Measurements from ENCODE around the gene TTC23.
A peak's percentile ranks its signal among the peaks of the same experiment; 100 is the strongest.

The TTC23 gene

GRCh38 chr15:99265541-99266070 is 16.2 kb upstream of the TTC23 start:
- H3K4me3 ChIP-seq (ENCODE audit: control insufficient read depth, low read depth, low read length), result no peak overlapping the region
- no peak for DNase-seq (ENCODE audit: low read depth)
- TF ChIP-seq CTCF (IDR thresholded peaks at IDR 0.05; ENCODE audit: control insufficient read depth, insufficient read depth, low read depth, low read length, missing control alignments), result no peak

GRCh38 chr15:99264125-99264524 is 14.7 kb upstream of the TTC23 start:
- no peak overlapping the region for H3K4me3 ChIP-seq (ENCODE audit: control insufficient read depth, low read depth, low read length)
- no peak for TF ChIP-seq CTCF (IDR thresholded peaks at IDR 0.05; ENCODE audit: control insufficient read depth, insufficient read depth, low read depth, low read length, missing control alignments)
- no peak for DNase-seq (ENCODE audit: low read depth)

GRCh38 chr15:99257107-99257750 is 7.8 kb upstream of the TTC23 start:
- TF ChIP-seq CTCF (IDR thresholded peaks at IDR 0.05; ENCODE audit: control insufficient read depth, insufficient read depth, low read depth, low read length, missing control alignments), result no peak
- no peak overlapping the region for H3K4me3 ChIP-seq (ENCODE audit: control insufficient read depth, low read depth, low read length)
- DNase-seq (ENCODE audit: low read depth), result no peak

- no peak overlapping the region for H3K4me3 ChIP-seq (ENCODE audit: control insufficient read depth, low read depth, low read length)
- TF ChIP-seq CTCF (IDR thresholded peaks at IDR 0.05; ENCODE audit: control insufficient read depth, insufficient read depth, low read depth, low read length, missing control alignments), result no peak
- DNase-seq (ENCODE audit: low read depth), result peak; percentile 57
These were observed 4.2 kb upstream of the TTC23 start for GRCh38 chr15:99253381-99254090.

GRCh38 chr15:99252326-99252725 is 2.9 kb upstream of the TTC23 start:
- DNase-seq (ENCODE audit: low read depth), result no peak
- TF ChIP-seq CTCF (IDR thresholded peaks at IDR 0.05; ENCODE audit: control insufficient read depth, insufficient read depth, low read depth, low read length, missing control alignments), result no peak
- H3K4me3 ChIP-seq (ENCODE audit: control insufficient read depth, low read depth, low read length), result no peak overlapping the region

GRCh38 chr15:99250857-99251841 is 1.8 kb upstream of the TTC23 start, which contains the start of gene LRRC28:
TSS of gene LRRC28 (plus strand) at chr15:99251481. CDS start at chr15:99255958, 4,477 bp downstream.
- DNase-seq (ENCODE audit: low read depth), result peak; percentile 95
- H3K4me3 ChIP-seq (ENCODE audit: control insufficient read depth, low read depth, low read length), result peak within 1 kb of the TSS; percentile 63
- no peak for TF ChIP-seq CTCF (IDR thresholded peaks at IDR 0.05; ENCODE audit: control insufficient read depth, insufficient read depth, low read depth, low read length, missing control alignments)
